Keratinocyte (primary cell): ENCODE data around the gene FOXJ1.

Experiments
- CTCF ChIP-seq, 3 experiments: IDR thresholded peaks in 1 of 3; conservative IDR thresholded peaks in 1 of 3; optimal IDR thresholded peaks in 1 of 3; 2 replicates in 2 of 3; 3 replicates in 1 of 3; pipeline versions ENCODE3 to v1.5.1; 2011; ENCODE audit warnings: low read length in 3 of 3, mild to moderate bottlenecking in 3 of 3, moderate library complexity in 2 of 3, control low read depth in 1 of 3, inconsistent platforms in 1 of 3; ENCODE audit not compliant: insufficient read depth in 2 of 3; ENCODE audit errors: extremely low read depth in 1 of 3
- EZH2 ChIP-seq: IDR thresholded peaks from one replicate; pipeline ENCODE4 v1.6.1; 2012; ENCODE audit warnings: inconsistent platforms, mild to moderate bottlenecking, low read length, moderate library complexity

- peak; percentile 75 for TF ChIP-seq EZH2
- no peak for TF ChIP-seq CTCF (optimal IDR thresholded peaks at IDR 0.05 in 1 of 3, IDR thresholded peaks at IDR 0.05 in 1 of 3, conservative IDR thresholded peaks at IDR 0.05 in 1 of 3; ENCODE audit: extremely low read depth in 1 of 3, insufficient read depth in 2 of 3, low read length in 3 of 3)
Measured at GRCh38 chr17:76138896-76139752, 1.9 kb downstream of the FOXJ1 start.
